Activated gamma-delta T cell treated with anti-CD3 and anti-CD28 coated beads, Interleukin-2, amount 50 U/mL, for 16 hours (primary cell): ENCODE data around the gene PYCARD.
"Not testable (repeated sequence)": the region's sequence is repeated elsewhere in the genome, so short reads cannot be mapped to it uniquely, and the experiment has no call there.

ENCODE experiments used
- DNase-seq: peaks from one replicate; pipeline ENCODE4 v3.0.0-alpha.2; 2020; ENCODE audit warnings: low read depth

Gene PYCARD

GRCh38 chr16:31202414-31203375 is at the start of gene PYCARD:
Gene PYCARD, minus strand, starts transcription at chr16:31202760. Its CDS starts 70 bp downstream, at chr16:31202690.
- no peak for DNase-seq

DNA sequence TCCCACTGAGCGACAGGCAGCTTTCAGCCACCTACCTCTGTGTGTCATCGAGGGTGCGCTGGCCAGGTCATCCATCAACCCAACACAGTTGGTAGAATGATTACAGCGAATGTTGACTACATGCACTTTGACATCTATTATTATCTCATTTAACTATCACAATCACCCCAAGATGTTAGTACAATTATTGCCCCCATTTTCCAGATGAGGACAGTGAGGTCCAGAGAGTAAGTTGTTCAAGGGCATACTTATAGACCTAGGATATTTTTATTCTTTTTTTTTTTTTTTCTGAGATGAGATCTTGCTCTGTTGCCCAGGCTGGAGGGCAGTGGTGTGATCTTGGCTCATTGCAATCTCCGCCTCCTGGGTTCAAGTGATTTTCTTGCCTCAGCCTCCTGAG is 48.9 kb upstream of the PYCARD start:
- no peak for DNase-seq

DNA sequence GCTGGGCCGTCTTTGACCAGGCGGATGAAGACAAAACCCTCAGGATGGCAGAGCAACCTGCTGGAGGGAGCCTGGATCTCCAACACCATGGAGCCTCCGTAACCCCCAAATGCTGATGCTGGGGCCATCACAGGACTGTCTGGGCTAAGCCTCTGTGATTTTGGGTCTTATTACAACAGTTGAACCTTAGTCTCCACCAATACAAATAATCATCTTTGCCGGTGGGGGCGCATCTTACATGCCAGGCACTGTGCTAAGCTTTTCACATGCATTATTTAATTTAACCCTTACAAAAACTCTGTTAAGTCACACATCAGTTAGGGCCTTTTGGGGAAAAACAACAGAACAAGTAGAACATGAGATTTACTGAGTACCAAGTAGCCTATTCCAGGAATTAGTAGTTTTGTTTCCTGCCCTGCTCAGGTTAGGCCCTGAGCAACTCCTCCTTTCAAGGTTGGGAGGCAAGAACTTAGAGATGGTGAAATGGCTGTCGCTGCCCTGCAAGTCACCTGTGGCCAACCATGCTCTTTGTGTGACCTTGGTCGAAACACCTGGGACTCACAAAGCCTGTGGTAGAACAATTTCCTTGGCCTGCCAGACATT is 48.3 kb upstream of the PYCARD start:
- no peak for DNase-seq

DNA sequence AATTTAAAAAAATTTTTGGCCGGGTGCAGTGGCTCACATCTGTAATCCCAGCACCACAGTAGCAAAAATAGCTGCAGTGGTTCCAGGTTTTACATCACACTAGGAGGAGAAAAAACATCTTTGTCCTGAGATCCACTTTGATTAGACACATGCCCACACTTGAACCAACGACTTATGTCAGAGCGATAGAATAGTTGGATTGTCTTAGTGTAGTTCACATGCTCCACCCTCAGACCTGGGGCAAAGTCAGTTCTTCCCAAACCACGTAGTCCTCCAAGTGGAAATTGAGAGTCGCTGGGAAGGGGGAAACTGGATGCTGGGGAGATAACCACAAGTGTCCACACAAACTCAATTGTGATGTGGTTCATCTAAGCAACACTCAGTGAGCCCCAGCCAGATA is 45.8 kb upstream of the PYCARD start:
- no peak for DNase-seq

DNA sequence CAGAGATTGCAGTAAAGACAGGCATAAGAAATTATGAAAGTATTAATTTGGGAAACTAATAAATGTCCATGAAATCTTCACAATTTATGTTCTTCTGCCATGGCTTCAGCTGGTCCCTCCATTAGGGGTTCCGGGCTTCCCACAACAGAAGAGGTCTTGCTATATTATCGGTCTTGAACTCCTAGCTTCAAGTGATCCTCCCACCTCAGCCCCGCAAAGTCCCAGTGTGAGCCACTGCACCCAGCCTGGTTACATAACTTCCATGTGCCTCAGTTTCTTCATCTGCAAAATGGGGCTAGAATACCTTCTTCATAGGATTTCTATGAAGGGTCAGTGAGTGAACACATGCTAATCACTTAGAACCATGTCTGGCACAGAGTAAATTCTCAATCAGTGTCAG is 43.7 kb upstream of the PYCARD start:
- DNase-seq = no peak

- not testable (repeated sequence) for DNase-seq
These were observed 43.0 kb upstream of the PYCARD start for GRCh38 chr16:31245598-31245997.

DNA sequence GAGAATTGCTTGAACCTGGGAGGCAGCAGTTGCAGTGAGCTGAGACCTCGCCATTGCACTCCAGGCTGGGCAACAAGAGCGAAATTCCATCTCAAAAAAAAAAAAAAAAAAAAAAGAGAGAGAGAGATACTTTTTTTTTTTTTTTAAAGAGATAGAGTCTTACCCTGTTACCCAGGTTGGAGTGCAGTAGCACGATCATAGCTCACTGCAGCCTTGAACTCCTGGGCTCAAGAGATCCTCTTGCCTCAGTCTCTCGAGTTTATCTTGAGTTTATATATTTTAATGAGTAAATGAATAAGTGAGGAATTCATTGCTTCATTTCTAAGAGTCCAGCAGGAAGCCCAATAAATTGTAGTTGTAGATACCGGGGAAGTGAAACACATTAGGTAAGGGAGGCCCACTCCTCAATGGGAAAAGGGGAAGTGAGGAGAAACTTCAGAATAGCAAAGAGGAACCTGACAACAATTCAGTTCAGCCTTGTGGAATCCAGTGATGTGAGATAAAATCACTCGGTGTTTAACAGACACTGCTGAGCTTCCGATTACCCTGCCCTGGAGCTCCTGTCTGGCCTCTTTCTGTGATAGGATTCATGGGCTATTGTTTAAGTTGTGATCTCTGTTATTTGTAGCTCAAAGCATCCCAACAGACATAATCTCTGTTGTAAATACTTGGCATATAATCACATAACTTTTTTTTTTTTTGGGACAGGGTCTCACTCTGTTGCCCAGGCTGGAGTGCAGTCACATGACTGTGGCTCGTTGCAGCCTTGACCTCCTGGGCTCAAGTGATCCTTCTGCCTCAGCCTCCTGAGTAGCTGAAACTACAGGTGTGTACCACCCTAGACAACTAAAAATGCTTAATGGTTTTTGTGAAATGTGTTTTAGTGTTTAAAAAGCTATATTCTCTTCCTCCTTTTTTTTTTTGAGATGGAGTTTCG is 41.4 kb upstream of the PYCARD start:
- DNase-seq = no peak

DNA sequence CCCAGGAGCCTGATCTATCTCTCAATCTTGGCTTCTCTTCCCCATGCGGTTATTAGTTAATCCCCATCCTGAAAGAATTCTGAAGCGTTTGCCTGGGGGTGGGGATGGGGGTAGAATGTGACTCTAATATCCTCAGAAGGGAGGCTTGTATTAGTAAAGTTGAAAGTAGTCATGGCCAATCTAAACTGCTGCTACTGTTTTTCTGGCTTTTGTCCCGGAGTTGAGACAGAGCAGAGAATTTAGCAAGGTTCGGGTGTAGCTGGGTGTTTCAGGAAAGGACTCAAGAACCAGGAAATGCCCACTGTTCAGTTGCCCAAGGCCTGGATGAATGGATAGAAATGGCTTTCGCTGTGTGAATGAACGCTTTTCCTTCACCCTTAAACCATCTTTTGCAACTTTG is 39.6 kb upstream of the PYCARD start:
- DNase-seq = no peak

GRCh38 chr16:31238041-31238440 is 35.5 kb upstream of the PYCARD start:
- no peak for DNase-seq

GRCh38 chr16:31229501-31229900 is 26.9 kb upstream of the PYCARD start:
- DNase-seq = no peak

DNA sequence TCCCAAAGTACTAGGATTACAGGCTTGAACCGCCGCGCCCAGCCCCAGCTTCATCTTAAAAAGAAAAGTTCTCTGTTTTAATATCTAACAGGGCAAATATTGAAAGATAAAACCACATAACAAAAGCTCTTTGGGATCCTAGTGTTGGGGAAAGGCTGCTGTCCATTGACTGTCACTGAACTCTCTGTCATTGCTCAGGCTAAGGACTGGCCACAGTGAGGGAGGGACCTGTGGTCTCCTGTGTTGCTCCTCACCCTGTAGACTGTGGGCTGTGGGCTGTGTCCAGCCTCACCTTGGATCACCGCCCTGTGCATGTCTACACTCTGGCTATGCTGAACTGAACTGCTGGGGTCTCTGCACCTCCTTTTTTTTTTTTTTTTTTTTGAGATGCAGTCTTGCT is 25.6 kb upstream of the PYCARD start:
- no peak for DNase-seq

- DNase-seq = no peak
These were observed 22.6 kb upstream of the PYCARD start for GRCh38 chr16:31225193-31225592.

- DNase-seq = no peak
These were observed 21.8 kb upstream of the PYCARD start for GRCh38 chr16:31224092-31224955.

DNA sequence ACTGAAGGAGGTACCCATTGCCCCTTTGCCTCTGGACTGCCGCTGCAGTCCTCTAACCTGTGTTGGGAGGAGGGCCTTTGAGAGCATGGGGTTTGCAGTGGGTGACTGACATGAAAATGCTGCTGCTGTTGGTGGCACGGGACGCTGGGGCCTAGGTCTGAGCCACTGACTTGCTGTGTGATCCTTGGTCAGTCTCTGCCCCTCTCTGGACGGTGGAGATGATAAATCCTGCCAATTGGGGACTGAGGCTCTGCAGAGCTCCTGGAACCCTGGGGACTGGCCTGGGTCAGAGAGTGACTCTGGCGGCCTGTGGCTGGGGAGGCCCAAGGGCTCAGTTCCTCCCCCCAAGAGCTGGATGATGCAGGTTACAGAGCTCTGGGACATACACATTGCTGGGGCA is 20.5 kb upstream of the PYCARD start:
- no peak for DNase-seq

DNA sequence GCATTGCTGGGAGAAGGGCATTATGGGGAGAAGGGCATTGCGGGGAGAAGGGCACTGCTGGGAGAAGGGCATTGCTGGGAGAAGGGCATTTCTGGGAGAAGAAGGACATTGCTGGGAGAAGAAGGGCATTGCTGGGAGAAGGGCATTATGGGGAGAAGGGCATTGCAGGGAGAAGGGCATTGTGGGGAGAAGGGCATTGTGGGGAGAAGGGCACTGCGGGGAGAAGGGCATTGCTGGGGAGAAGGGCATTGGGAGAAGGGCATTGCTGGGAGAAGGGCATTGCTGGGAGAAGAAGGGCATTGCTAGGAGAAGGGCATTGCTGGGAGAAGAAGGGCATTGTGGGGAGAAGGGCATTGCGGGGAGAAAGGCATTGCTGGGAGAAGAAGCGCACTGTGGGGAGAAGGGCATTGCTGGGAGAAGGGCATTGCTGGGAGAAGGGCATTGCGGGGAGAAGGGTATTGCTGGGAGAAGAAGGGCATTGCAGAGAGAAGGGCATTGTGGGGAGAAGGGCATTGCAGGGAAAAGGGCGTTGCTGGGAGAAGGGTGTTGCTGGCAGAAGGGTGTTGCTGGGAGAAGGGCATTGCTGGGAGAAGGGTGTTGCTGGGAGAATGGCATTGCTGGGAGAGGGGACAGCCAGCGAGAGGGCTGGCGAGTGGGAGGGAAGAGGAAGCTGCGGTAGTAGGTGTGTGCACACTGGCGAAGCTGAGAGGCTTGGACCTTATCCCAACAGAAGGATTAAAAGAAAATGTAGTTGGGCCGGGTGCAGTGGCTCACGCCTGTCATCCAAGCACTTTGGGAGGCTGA is 19.0 kb upstream of the PYCARD start:
- no peak for DNase-seq

DNA sequence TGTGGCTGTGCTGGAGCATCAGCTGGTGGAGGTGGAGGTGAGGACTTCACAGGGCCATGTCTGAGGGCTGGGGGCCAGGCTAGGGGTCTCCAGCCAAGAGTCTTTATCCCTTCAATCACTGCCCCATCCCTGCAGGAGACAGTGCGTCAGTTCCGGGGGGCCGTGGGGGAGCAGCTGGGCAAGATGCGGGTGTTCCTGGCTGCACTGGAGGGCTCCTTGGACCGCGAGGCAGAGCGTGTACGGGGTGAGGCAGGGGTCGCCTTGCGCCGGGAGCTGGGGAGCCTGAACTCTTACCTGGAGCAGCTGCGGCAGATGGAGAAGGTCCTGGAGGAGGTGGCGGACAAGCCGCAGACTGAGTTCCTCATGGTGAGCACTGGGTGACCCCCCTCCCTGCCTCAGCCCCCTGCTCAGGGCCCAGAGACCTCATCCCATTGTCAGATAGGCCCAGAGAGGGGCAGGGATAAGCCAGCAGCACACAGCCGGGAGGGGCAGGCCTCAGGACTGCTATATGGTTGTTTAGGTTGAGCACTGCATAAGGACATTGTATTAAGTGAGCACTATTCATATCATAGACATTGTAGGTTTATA is 16.7 kb upstream of the PYCARD start:
- DNase-seq = no peak

DNA sequence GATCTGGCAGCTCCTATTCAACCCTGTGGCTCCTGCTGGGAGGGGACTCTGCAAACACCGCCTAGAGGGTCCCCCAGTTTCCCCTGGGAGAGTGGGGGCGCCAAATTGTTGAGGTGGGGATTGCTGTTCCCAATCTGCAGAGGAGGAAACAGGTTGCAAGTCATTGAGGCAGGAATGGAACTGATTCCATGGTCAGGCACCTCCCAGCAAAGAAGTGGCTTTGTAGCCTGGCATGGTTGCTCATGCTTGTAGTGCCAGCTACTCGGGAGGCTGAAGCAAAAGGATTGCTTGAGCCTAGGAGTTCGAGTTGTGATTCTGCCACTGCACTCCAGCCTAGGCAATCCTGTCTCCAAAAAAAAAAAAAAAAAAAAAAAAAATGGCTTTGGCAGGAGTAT is 14.6 kb upstream of the PYCARD start:
- no peak for DNase-seq

DNA sequence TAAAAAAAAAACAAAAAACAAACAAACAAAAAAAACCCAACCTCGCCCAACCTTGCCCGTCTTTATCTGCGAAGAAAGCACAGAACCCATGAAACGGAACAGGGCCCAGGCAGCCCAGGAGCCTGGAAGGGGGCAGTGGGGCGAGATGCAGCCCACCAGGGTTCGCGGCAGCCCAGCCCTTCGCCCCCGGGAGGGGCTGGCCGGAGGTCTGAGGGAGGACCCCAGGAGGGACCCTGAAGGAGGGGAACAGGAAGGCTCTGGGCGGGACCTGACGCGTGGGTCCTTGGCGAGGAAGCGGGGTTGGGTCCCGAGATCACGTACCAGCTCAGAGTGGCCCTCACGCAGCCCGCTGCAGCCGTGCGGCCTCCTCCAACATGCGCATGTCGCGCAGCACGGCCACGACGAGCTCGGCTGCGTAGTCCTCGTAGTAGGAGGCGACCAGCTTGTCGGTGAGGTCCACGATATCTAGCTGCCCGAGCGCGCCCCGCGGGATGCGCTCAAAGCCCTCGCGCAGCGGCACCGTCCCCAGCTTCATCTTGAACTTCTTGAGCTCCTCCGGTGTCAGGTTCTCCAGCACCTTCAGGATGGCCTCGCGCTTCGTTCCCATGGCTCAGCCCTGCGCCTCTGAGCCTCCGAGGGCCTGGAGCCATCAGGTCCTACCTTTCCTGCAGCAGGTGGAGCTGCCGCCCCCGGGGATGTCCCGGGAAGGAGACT is 14.0 kb upstream of the PYCARD start, which contains the start of gene PYDC1:
Gene PYDC1, minus strand, starts transcription at position 714 of the 714 bp plus-strand sequence. Its CDS starts 107 bp downstream, at position 607.
- DNase-seq = no peak
